ENCODE data around the gene LCNL1. TPM values are rescaled to one million over a fixed set of nuclear protein-coding genes. Genes with fewer than 3 reads are reported as not detected.

The LCNL1 gene
- total RNA-seq, 6 donors from 2014 or later: 0.61 to 6.3 (median 1.8) TPM; not detected in 1

GRCh38 chr9:137006116-137007003 lies 23.6 kb downstream of the LCNL1 start:
- Histone ChIP-seq H3K27ac (no peak overlapping the region), H3K36me3 (peaks cover 0 to 21% (median 12%) of the 10 kb centered on the region in 4 donors), H3K4me3 (no peak overlapping the region), H3K4me1 (peaks cover 0 to 10% (median 9%) of the 10 kb centered on the region in 4 donors), H3K27me3 (no peaks in the 10 kb centered on the region), H3K9me3 (no peaks in the 10 kb centered on the region)
- 78 to 81% methylated on average over 18 to 24 of the region's 24 CpGs for WGBS, 2 donors
- TF ChIP-seq POLR2A (IDR thresholded peaks at IDR 0.05) (no peak), EP300 (IDR thresholded peaks at IDR 0.05) (no peak), POLR2AphosphoS5 (IDR thresholded peaks at IDR 0.05) (no peak), CTCF (IDR thresholded peaks at IDR 0.05) (no peak)
- DNase-seq (peak in 1 of 2 donors; percentile 61), ATAC-seq (ENCODE audit: low FRiP score in 2 of 2) (peak in 1 of 2 donors; percentile 16)

GRCh38 chr9:137007108-137007815 lies 24.5 kb downstream of the LCNL1 start:
- peak in 1 of 2 donors; percentile 78 for DNase-seq
- no peak for TF ChIP-seq POLR2A (IDR thresholded peaks at IDR 0.05)
- no peak for TF ChIP-seq POLR2AphosphoS5 (IDR thresholded peaks at IDR 0.05)
- TF ChIP-seq EP300 (IDR thresholded peaks at IDR 0.05): no peak
- TF ChIP-seq CTCF (IDR thresholded peaks at IDR 0.05): no peak
- Histone ChIP-seq H3K36me3 (peaks cover 0 to 28% (median 16%) of the 10 kb centered on the region in 4 donors), H3K27me3 (no peaks in the 10 kb centered on the region), H3K9me3 (no peaks in the 10 kb centered on the region), H3K4me3 (no peak overlapping the region), H3K27ac (no peak overlapping the region), H3K4me1 (peaks cover 0 to 10% (median 9%) of the 10 kb centered on the region in 4 donors)
- WGBS, 2 donors: 69 to 72% methylated on average over 17 to 30 of the region's 30 CpGs
- ATAC-seq (ENCODE audit: low FRiP score in 2 of 2): peak in 1 of 2 donors; percentile 32

- ATAC-seq (ENCODE audit: low FRiP score in 2 of 2) (no peak), DNase-seq (peak in 1 of 2 donors; percentile 72)
- H3K27ac ChIP-seq: no peak overlapping the region
- TF ChIP-seq POLR2AphosphoS5 (IDR thresholded peaks at IDR 0.05) (no peak), CTCF (IDR thresholded peaks at IDR 0.05) (no peak), POLR2A (IDR thresholded peaks at IDR 0.05) (no peak), EP300 (IDR thresholded peaks at IDR 0.05) (no peak)
- H3K27me3 ChIP-seq: no peaks in the 10 kb centered on the region
- no peak overlapping the region for H3K4me3 ChIP-seq
- peaks cover 0 to 10% (median 9%) of the 10 kb centered on the region in 4 donors for H3K4me1 ChIP-seq
- WGBS, 2 donors: 80 to 92% methylated on average over 1 to 13 of the region's 13 CpGs
- H3K36me3 ChIP-seq: peaks cover 0 to 34% (median 21%) of the 10 kb centered on the region in 4 donors
- H3K9me3 ChIP-seq: no peaks in the 10 kb centered on the region
Observed at GRCh38 chr9:137007816-137008270, 25.1 kb downstream of the LCNL1 start.

- DNase-seq (peak in 1 of 2 donors; percentile 75), ATAC-seq (ENCODE audit: low FRiP score in 2 of 2) (peak in 1 of 2 donors; percentile 4)
- Histone ChIP-seq H3K4me3 (no peak overlapping the region), H3K9me3 (no peaks in the 10 kb centered on the region), H3K27me3 (no peaks in the 10 kb centered on the region), H3K4me1 (peaks cover 0 to 10% (median 9%) of the 10 kb centered on the region in 4 donors), H3K27ac (no peak overlapping the region), H3K36me3 (peaks cover 0 to 39% (median 22%) of the 10 kb centered on the region in 4 donors)
- TF ChIP-seq CTCF (IDR thresholded peaks at IDR 0.05) (no peak), POLR2AphosphoS5 (IDR thresholded peaks at IDR 0.05) (no peak), EP300 (IDR thresholded peaks at IDR 0.05) (no peak), POLR2A (IDR thresholded peaks at IDR 0.05) (no peak)
- whole genome bisulfite sequencing, 2 donors: 84 to 90% methylated on average over 14 to 21 of the region's 22 CpGs
Observed at GRCh38 chr9:137008312-137008711, 25.5 kb downstream of the LCNL1 start.

Measured in upper lobe of left lung (tissue), 6 donors.